Left lung (tissue), 14 donors: Measurements from ENCODE around the gene HDAC5. TPM values are rescaled to one million over a fixed set of nuclear protein-coding genes. Genes with fewer than 3 reads are reported as not detected.

ENCODE experiments used
- ATAC-seq: fragments of 200-7000 bp; cut with Tn5 transposase; one replicate; pipeline ENCODE4 v1.9.1; 2020; ENCODE audit warnings: moderate library complexity
- DNase-seq, 4 donors: peaks; one replicate each; pipeline ENCODE4 v3.0.0-alpha.2; 2013 to 2020
- H3K27ac ChIP-seq, 2 donors: fragments of 200-600 bp; sonication (generic) in 1 of 2; one replicate each; pipeline versions ENCODE4 v1.5.0 to v1.8.0; 2020 to 2021
- H3K27me3 ChIP-seq, 2 donors: fragments of 200-600 bp; sonication (generic) in 1 of 2; one replicate each; pipeline versions ENCODE4 v1.5.0 to v1.8.0; 2020 to 2021
- H3K36me3 ChIP-seq, 2 donors: fragments of 200-600 bp; sonication (generic) in 1 of 2; one replicate each; pipeline versions ENCODE4 v1.5.0 to v1.8.0; 2020 to 2021
- H3K4me1 ChIP-seq, 2 donors: fragments of 200-600 bp; one replicate each; pipeline ENCODE4 v1.8.0; 2021
- H3K4me3 ChIP-seq, 2 donors: fragments of 200-600 bp; sonication (generic) in 1 of 2; one replicate each; pipeline versions ENCODE4 v1.5.0 to v1.8.0; 2020 to 2021; ENCODE audit warnings: mild to moderate bottlenecking in 1 of 2
- H3K9me3 ChIP-seq, 2 donors: fragments of 200-600 bp; sonication (generic) in 1 of 2; one replicate each; pipeline versions ENCODE4 v1.5.0 to v1.8.0; 2020 to 2021
- CTCF ChIP-seq, 2 donors: fragments of 200-600 bp; sonication (generic) in 1 of 2; IDR thresholded peaks; one replicate each; pipeline versions ENCODE4 v1.5.0 to v1.8.0; 2021; ENCODE audit warnings: antibody characterized with exemption in 2 of 2
- intact Hi-C, 2 donors: fragments of 100-400 bp; cut with DNase I; formaldehyde crosslinking; loops; one replicate each; pipeline versions ENCODE4 v1.11.2 to v1.14.2; 2022
- long read RNA-seq, 12 donors: library from polyadenylated mRNA in 2 of 12; unstranded in 2 of 12; transcript quantifications; one replicate each; pipeline ENCODE4 v2.0.0 and lab custom pipeline, GENCODE V29; 2019 to 2026
- polyA plus RNA-seq, 6 donors: library from polyadenylated mRNA; unstranded; fragments of 120-200 nt; gene quantifications; one replicate each; pipeline ENCODE4 v1.2.1, GENCODE V29; 2013; ENCODE audit not compliant: insufficient read length in 6 of 6
- total RNA-seq, 2 donors: library from RNA; stranded (reverse); fragmentation: NEBNext Ultra II Directional; extraction: Animal tissue kit (Norgen Biotek cat#: 25700); gene quantifications; one replicate each; pipeline ENCODE4 v1.2.1, GENCODE V29; 2021
- donor health status: DM: no; HTN: yes; CAD: no.
- donor health status: DM: no; HTN: no; CAD: no.

Gene HDAC5
- 10 to 100 TPM; 28.0 to 43.5 TPM for total RNA-seq
- polyA plus RNA-seq: 10 to 100 TPM; 56.7 to 61.4 (median 57.8) TPM
- long read RNA-seq, donor 1, full-length matches to known transcripts: 6 of 34 reads
- long read RNA-seq, donor 1, partial matches to known transcripts: 28 of 34 reads
- long read RNA-seq, donor 1, other reads (novel, unspliced or antisense): 0 of 34 reads
- long read RNA-seq, donor 2, full-length matches to known transcripts: 3 of 16 reads
- long read RNA-seq, donor 2, partial matches to known transcripts: 13 of 16 reads
- long read RNA-seq, donor 2, other reads (novel, unspliced or antisense): 0 of 16 reads
- long read RNA-seq, donor 3, full-length matches to known transcripts: 1 of 1 reads
- long read RNA-seq, donor 3, partial matches to known transcripts: 0 of 1 reads
- long read RNA-seq, donor 3, other reads (novel, unspliced or antisense): 0 of 1 reads
- long read RNA-seq, donor 4, partial matches to known transcripts: 4 of 5 reads
- long read RNA-seq, donor 4, other reads (novel, unspliced or antisense): 1 of 5 reads
- long read RNA-seq, donor 5, full-length matches to known transcripts: 4 of 22 reads
- long read RNA-seq, donor 5, partial matches to known transcripts: 18 of 22 reads
- long read RNA-seq, donor 5, other reads (novel, unspliced or antisense): 0 of 22 reads
- long read RNA-seq, donor 6, partial matches to known transcripts: 5 of 5 reads
- long read RNA-seq, donor 6, other reads (novel, unspliced or antisense): 0 of 5 reads
- long read RNA-seq, donor 7, full-length matches to known transcripts: 2 of 32 reads
- long read RNA-seq, donor 7, partial matches to known transcripts: 17 of 32 reads
- long read RNA-seq, donor 7, other reads (novel, unspliced or antisense): 13 of 32 reads
- long read RNA-seq, donor 8, full-length matches to known transcripts: 2 of 7 reads
- long read RNA-seq, donor 8, partial matches to known transcripts: 5 of 7 reads
- long read RNA-seq, donor 8, other reads (novel, unspliced or antisense): 0 of 7 reads
- long read RNA-seq, donor 9: 0 reads
- long read RNA-seq, donor 10, partial matches to known transcripts: 1 of 1 reads
- long read RNA-seq, donor 10, other reads (novel, unspliced or antisense): 0 of 1 reads
- long read RNA-seq, donor 11: 0 reads
- long read RNA-seq, donor 12: 0 reads

- no peaks in the 10 kb centered on the region for H3K36me3 ChIP-seq
- TF ChIP-seq CTCF (IDR thresholded peaks at IDR 0.05): peak; percentile 40 to 59
- no peaks in the 10 kb centered on the region for H3K27me3 ChIP-seq
- H3K27ac ChIP-seq: peak within 1 kb of the TSS; percentile 88 to 94
- DNase-seq (peak; percentile 96 to 99 (median 98)), ATAC-seq (peak; percentile 98)
- intact Hi-C loops: no loop called here
- H3K4me3 ChIP-seq: peak within 1 kb of the TSS; percentile 98
- H3K4me1 ChIP-seq: peaks cover 5 to 42% of the 10 kb centered on the region in 2 donors
- H3K9me3 ChIP-seq: no peaks in the 10 kb centered on the region
Measured at GRCh38 chr17:44123356-44124117, at the start of gene HDAC5. HDAC5 (minus strand) TSS chr17:44123641; CDS start chr17:44117515, 6,126 bp downstream.

- Histone ChIP-seq H3K36me3 (peaks cover 0 to 14% of the 10 kb centered on the region in 2 donors), H3K9me3 (no peaks in the 10 kb centered on the region), H3K27ac (no peak overlapping the region), H3K4me3 (no peak overlapping the region), H3K4me1 (peaks cover 0 to 4% of the 10 kb centered on the region in 2 donors), H3K27me3 (peaks cover 0 to 17% of the 10 kb centered on the region in 2 donors)
- DNase-seq: no peak
- intact Hi-C loops: no loop called here
- TF ChIP-seq CTCF (IDR thresholded peaks at IDR 0.05): no peak
- ATAC-seq: no peak
Measured at GRCh38 chr17:44171931-44172455, 48.6 kb upstream of the HDAC5 start.

GRCh38 chr17:44170499-44171201, 47.2 kb upstream of the HDAC5 start, which contains the start of gene ASB16:
ASB16 (plus strand) TSS chr17:44170704; CDS start chr17:44170790, 86 bp downstream.
- peak in 1 of 4 donors; percentile 54 for DNase-seq
- ATAC-seq: peak; percentile 48
- Histone ChIP-seq H3K4me1 (peaks cover 0 to 4% of the 10 kb centered on the region in 2 donors), H3K36me3 (peaks cover 0 to 4% of the 10 kb centered on the region in 2 donors), H3K4me3 (no peak within 1 kb of the TSS), H3K27ac (no peak within 1 kb of the TSS), H3K9me3 (no peaks in the 10 kb centered on the region), H3K27me3 (peaks cover 0 to 17% of the 10 kb centered on the region in 2 donors)
- intact Hi-C loops: no loop called here
- TF ChIP-seq CTCF (IDR thresholded peaks at IDR 0.05): no peak

GRCh38 chr17:44170135-44170498, 46.7 kb upstream of the HDAC5 start:
- Histone ChIP-seq H3K4me1 (peaks cover 0 to 4% of the 10 kb centered on the region in 2 donors), H3K36me3 (peaks cover 0 to 4% of the 10 kb centered on the region in 2 donors), H3K4me3 (no peak overlapping the region), H3K9me3 (no peaks in the 10 kb centered on the region), H3K27ac (no peak overlapping the region), H3K27me3 (peaks cover 0 to 17% of the 10 kb centered on the region in 2 donors)
- ATAC-seq (no peak), DNase-seq (no peak)
- intact Hi-C loops: no loop called here
- no peak for TF ChIP-seq CTCF (IDR thresholded peaks at IDR 0.05)
